SK-N-MC (cell line): ENCODE measurements around the gene PDLIM4.

Source experiments
- EZH2 ChIP-seq: fragments of 200-600 bp; sonication (generic); IDR thresholded peaks from one replicate; pipeline ENCODE4 v1.6.1; 2017; ENCODE audit warnings: antibody characterized with exemption
- FOXP2 ChIP-seq: optimal IDR thresholded peaks from 2 replicates; pipeline ENCODE3; 2011; ENCODE audit warnings: mild to moderate bottlenecking, moderate library complexity; ENCODE audit not compliant: insufficient read depth; ENCODE audit errors: extremely low read length, control extremely low read depth
- POLR2AphosphoS5 ChIP-seq: IDR thresholded peaks from 2 replicates; pipeline ENCODE4 v1.6.1; 2012; ENCODE audit warnings: mild to moderate bottlenecking, low read depth, low read length, borderline replicate concordance

DNA sequence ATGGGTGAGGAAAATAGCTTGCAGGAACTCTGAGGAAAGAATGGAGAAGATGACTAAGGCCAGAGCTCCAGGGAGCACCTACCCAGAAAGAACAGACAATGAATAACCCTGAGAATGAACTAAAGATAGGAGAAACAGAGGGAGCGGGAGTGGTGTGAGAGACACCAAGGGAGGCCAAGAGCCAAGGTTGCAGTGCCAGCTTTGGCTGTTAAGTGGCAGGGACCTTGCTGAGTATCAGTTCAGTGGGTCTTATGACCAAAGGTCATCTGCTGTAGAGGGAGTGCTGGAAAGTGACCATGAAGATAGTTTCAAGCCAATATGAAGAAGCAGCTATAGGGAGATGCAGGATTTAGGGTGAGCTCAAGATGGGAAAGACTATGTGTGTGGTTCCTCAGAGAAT, 46.6 kb upstream of the PDLIM4 start:
- no peak for TF ChIP-seq EZH2
- no peak for TF ChIP-seq POLR2AphosphoS5
- TF ChIP-seq FOXP2, result no peak
